Immature natural killer cell (primary cell): ENCODE measurements around the gene SYTL3. TPM values are rescaled to one million over a fixed set of nuclear protein-coding genes. Genes with fewer than 3 reads are reported as not detected.
"Not testable (repeated sequence)": the region's sequence is repeated elsewhere in the genome, so short reads cannot be mapped to it uniquely, and the experiment has no call there.

Source experiments
- DNase-seq, 3 donors: peaks; one replicate each; pipeline ENCODE4 v3.0.0; 2022; ENCODE audit warnings: mixed read lengths in 1 of 3
- H3K27ac Mint-ChIP-seq, 6 donors: one replicate each; pipeline ENCODE4 v1.8.0; 2020; ENCODE audit warnings: mixed read lengths in 6 of 6, mild to moderate bottlenecking in 5 of 6, inconsistent platforms in 4 of 6, moderate library complexity in 3 of 6
- H3K27me3 Mint-ChIP-seq, 3 donors: one replicate each; pipeline ENCODE4 v1.8.0; 2020 to 2021; ENCODE audit warnings: low read depth in 3 of 3, mild to moderate bottlenecking in 3 of 3, mixed read lengths in 3 of 3, moderate library complexity in 3 of 3, inconsistent platforms in 1 of 3
- H3K36me3 Mint-ChIP-seq, 3 donors: one replicate each; pipeline ENCODE4 v1.8.0; 2020; ENCODE audit warnings: mixed read lengths in 3 of 3, inconsistent platforms in 2 of 3, mild to moderate bottlenecking in 2 of 3
- H3K4me1 Mint-ChIP-seq, 2 donors: one replicate each; pipeline ENCODE4 v1.8.0; 2020; ENCODE audit warnings: inconsistent platforms in 2 of 2, mild to moderate bottlenecking in 2 of 2, mixed read lengths in 2 of 2, moderate library complexity in 1 of 2
- H3K4me3 Mint-ChIP-seq, 5 donors: one replicate each; pipeline ENCODE4 v1.8.0; 2020; ENCODE audit warnings: mild to moderate bottlenecking in 5 of 5, mixed read lengths in 5 of 5, inconsistent platforms in 3 of 5, moderate library complexity in 3 of 5
- H3K9me3 Mint-ChIP-seq, 6 donors: one replicate each; pipeline ENCODE4 v1.8.0; 2020; ENCODE audit warnings: mild to moderate bottlenecking in 6 of 6, mixed read lengths in 6 of 6, inconsistent platforms in 4 of 6, moderate library complexity in 3 of 6
- polyA plus RNA-seq, 3 donors: library from polyadenylated mRNA; unstranded; fragments of 300-500 nt; fragmentation: Illumina TruSeq; gene quantifications; one replicate each; pipeline ENCODE4 v1.2.3, GENCODE V29; 2021

Gene SYTL3
- polyA plus RNA-seq, 3 donors from 2014 or later: 45.4 to 56.5 (median 52.0) TPM

DNA sequence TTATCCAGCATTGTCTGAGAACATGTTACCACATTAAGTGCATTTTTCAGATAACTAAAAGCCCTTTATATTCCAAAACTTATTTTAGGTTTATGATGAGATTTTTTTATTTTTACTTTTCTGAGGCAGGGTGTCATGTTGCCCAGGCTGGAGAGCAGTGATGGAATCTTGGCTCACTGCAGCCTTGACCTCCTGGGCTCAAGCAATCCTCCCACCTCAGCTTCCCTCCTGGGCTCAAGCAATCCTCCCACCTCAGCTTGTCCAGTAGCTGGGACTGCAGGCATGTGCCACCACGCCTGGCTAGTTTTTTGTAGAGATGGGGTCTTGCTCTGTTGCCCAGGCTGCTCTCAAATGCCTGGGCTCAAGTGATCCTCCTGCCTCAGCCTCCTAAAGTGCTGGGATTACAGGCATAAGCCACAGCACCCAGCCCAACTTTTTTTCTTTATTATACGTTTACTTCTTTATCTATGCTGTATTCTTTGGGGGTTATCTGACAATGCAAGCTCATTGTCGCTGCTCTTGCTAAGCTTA lies 11.5 kb upstream of the SYTL3 start:
- no peaks in the 10 kb centered on the region for H3K9me3 Mint-ChIP-seq
- peaks cover 11 to 53% (median 16%) of the 10 kb centered on the region in 3 donors for H3K36me3 Mint-ChIP-seq
- H3K4me3 Mint-ChIP-seq: peak overlapping the region in 2 of 5 donors; percentile 4 to 9
- peak overlapping the region; percentile 68 to 92 (median 84) for H3K27ac Mint-ChIP-seq
- no peak for DNase-seq
- peaks cover 68 to 94% of the 10 kb centered on the region in 2 donors for H3K4me1 Mint-ChIP-seq
- H3K27me3 Mint-ChIP-seq: peaks cover 0 to 16% (median 13%) of the 10 kb centered on the region in 3 donors

- Mint-ChIP-seq H3K36me3 (peaks cover 11 to 52% (median 16%) of the 10 kb centered on the region in 3 donors), H3K9me3 (no peaks in the 10 kb centered on the region), H3K4me1 (peaks cover 71 to 92% of the 10 kb centered on the region in 2 donors), H3K4me3 (peak overlapping the region in 2 of 5 donors; percentile 4 to 9), H3K27ac (peak overlapping the region; percentile 68 to 92 (median 84)), H3K27me3 (peaks cover 2 to 21% (median 19%) of the 10 kb centered on the region in 3 donors)
- DNase-seq: no peak
Observed at GRCh38 chr6:158639056-158639455, 10.8 kb upstream of the SYTL3 start.

DNA sequence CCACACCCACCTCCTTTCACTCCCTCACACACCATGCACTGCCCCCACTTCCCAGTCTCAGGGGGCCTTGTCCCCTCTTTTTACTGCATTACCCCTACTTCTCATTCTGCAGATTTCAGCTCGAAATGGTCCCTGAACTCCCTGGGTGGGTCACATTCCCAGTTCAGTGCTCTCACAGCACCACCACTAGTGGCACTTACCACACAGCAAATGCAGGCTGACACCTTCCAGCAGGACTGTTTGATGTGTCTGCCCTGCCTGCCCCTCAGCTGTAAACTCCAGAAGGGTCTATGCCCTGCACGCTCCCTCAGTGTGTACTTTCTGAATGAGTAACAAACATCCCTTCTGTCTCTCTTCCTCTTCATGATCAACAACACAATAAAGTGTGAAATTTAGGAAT lies 9.3 kb upstream of the SYTL3 start:
- Mint-ChIP-seq H3K9me3 (no peaks in the 10 kb centered on the region), H3K4me3 (peak overlapping the region in 4 of 5 donors; percentile 0 to 59 (median 50)), H3K27ac (peak overlapping the region; percentile 62 to 96 (median 87)), H3K4me1 (peaks cover 69 to 86% of the 10 kb centered on the region in 2 donors), H3K27me3 (peaks cover 7 to 27% (median 21%) of the 10 kb centered on the region in 3 donors), H3K36me3 (peaks cover 11 to 44% (median 13%) of the 10 kb centered on the region in 3 donors)
- no peak for DNase-seq

- Mint-ChIP-seq H3K4me3 (peak overlapping the region; percentile 98 to 100 (median 99)), H3K36me3 (peaks cover 5 to 29% (median 10%) of the 10 kb centered on the region in 3 donors), H3K4me1 (peaks cover 68 to 82% of the 10 kb centered on the region in 2 donors), H3K27ac (peak overlapping the region; percentile 98 to 100 (median 98)), H3K27me3 (peaks cover 7 to 28% (median 20%) of the 10 kb centered on the region in 3 donors), H3K9me3 (no peaks in the 10 kb centered on the region)
- no peak for DNase-seq
Observed at GRCh38 chr6:158642097-158642601, 7.7 kb upstream of the SYTL3 start.

DNA sequence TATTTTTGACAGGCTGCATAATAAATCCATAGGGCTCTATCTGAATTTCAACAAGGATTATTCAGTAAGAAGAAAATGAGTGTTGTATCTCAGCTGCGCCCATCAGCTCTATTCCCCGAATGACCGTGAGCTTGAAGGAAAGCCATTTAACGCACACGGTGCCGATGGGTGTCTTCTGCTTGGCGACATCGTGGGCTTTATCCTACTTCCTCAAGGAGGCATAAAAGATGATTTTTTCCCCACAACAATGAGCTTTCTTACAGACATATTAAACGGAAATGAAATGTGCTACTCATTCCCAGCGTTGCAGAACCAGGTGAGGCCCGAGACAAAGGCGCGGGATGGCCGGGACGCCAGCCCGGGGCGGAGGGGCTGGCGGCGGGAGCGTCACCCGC lies 6.0 kb upstream of the SYTL3 start:
- no peaks in the 10 kb centered on the region for H3K9me3 Mint-ChIP-seq
- H3K27me3 Mint-ChIP-seq: peaks cover 7 to 28% (median 18%) of the 10 kb centered on the region in 3 donors
- no peak for DNase-seq
- H3K27ac Mint-ChIP-seq: peak overlapping the region; percentile 98 to 100 (median 98)
- peak overlapping the region; percentile 98 to 100 (median 99) for H3K4me3 Mint-ChIP-seq
- H3K36me3 Mint-ChIP-seq: peaks cover 5 to 20% (median 5%) of the 10 kb centered on the region in 3 donors
- peaks cover 70 to 76% of the 10 kb centered on the region in 2 donors for H3K4me1 Mint-ChIP-seq

DNA sequence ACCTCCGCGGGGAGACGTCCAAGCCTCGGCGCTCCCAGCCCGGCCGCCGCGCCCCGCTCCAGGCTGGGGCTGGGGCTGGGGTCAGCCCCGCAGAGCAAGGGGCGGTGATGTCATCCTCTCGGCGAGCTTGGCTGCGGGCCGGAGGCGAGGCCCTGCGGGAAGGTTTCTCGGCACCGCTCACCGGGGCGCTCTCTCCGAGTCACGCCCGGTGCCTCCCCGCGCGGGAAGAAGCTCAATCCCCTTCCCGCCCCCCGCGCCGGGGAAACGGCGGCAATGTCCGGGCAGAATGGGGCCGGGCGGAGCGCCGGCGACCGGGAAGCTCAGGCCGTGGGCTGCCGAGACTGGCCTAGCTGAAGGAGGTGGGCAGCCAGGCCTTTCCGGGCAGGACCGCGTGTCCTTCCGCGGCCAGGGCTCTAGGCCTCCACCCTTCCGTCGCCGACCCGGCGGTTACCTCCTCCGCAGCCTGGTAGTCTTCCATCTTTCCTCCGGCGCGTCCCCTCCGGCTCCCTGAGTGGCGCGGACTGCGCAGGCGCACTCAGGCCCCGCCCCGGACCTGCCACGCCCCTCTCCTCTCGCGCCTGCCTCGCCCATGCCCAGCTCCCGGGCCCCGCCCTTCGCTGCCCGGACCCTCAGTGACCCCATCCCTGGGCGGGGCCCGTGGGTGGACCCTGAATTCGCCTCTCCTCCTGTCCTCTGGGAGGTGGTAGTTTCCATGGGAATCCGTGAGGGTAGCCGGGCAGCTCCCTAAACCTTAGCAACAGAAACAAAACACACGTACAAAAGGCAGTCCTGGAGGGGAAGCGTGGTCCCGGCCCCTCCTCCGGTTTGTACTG lies 5.4 kb upstream of the SYTL3 start, which contains the start of gene DYNLT1:
TSS of gene DYNLT1 (minus strand) at position 513 of the 833 bp plus-strand sequence. CDS start at position 478, 35 bp downstream.
- Mint-ChIP-seq H3K27ac (peak within 1 kb of the TSS; percentile 98 to 100 (median 98)), H3K4me1 (peaks cover 70 to 76% of the 10 kb centered on the region in 2 donors), H3K27me3 (peaks cover 7 to 29% (median 19%) of the 10 kb centered on the region in 3 donors), H3K9me3 (no peaks in the 10 kb centered on the region), H3K36me3 (peaks cover 5 to 18% (median 5%) of the 10 kb centered on the region in 3 donors), H3K4me3 (peak within 1 kb of the TSS; percentile 98 to 100 (median 99))
- DNase-seq: peak; percentile 89 to 92 (median 89)

DNA sequence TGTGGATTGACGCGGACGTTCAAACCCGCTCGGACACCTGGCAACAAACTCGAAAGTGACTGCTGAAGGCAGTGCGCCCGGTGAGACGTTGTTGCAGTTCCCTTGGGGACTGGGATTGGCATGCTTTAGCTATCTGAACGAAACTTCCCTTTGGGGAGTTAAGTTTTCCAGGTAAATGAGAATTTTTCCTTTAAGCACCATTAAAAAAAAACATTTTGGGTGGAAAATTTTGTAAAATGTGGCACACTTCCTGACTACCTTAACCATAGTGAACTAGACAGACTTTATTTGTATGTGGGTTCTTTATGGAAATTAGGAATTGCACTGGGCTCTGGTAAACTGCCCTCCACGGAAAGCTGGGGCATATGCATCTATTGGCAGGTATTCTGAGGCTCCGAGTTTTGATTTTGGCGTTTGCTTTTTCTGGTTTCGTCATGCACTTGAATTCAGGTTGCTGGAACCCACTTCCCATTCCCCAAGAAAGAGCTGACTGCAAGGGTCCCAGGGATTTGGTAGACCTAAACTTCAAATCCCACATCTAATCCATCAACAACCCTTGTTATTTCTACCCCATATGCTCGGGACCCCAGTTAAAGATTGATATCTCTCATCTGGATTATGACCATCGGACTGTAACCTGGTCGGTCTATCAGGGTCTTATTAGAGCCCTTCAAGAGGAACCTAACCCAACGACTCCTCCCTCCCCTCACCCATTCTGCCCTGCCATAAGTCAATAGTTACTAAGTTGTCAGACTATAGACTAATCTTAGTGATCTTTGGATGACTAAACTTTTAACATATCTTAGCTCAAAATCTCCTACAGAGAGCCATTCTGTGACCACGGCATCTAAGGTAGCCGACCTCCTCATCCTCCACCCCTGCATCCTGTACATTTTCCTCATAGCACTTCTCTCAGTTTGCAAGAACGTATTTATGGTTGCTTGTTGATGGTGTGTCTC lies 4.5 kb upstream of the SYTL3 start:
- Mint-ChIP-seq H3K9me3 (no peaks in the 10 kb centered on the region), H3K4me1 (peaks cover 72 to 76% of the 10 kb centered on the region in 2 donors), H3K27me3 (peaks cover 13 to 37% (median 28%) of the 10 kb centered on the region in 3 donors), H3K27ac (peak overlapping the region; percentile 92 to 98 (median 96)), H3K36me3 (peaks cover 5 to 12% (median 5%) of the 10 kb centered on the region in 3 donors), H3K4me3 (peak overlapping the region; percentile 91 to 98 (median 93))
- no peak for DNase-seq

DNA sequence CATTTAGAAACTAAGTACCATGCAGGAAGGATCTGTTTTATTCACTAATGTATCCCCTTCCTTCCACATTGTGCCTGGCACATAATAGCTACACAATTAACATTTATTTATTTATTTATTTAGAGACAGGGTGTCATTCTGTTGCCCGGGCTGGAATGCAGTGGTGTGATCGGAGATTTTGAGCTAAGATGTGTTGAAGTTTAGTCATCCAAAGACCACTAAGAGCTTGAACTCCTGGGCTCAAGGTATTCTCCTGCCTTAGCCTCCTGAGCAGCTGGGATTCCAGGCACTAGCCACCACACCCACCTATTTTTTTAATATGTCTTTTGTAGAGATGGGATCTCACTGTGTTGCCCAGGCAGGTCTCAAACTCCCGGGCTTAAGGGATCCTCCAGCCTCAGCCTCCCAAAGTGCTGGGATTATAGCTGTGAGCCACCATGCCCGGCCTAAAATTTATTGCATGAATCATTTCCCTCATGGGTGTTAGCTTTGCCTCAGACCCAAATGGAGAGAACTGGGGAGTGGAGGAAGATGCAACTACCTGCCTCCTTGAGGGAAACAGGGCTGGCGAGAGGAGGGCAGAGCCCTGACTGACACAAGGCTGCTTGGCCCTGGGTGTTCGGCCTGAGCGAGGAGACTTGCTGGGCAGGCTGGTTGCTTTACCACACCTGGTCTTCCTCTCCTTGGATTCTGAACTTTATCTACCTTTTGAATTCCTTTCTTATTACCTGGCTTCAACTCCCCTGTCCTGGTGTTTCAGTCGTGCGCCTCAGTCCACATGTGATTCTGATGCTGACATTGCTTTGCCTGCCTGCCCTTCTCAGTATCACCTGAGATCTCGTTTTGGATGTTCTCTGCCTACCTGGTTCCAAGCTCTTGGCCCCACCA lies 3.6 kb upstream of the SYTL3 start:
- Mint-ChIP-seq H3K4me3 (peak overlapping the region; percentile 91 to 98 (median 93)), H3K9me3 (no peaks in the 10 kb centered on the region), H3K27me3 (peaks cover 13 to 35% (median 35%) of the 10 kb centered on the region in 3 donors), H3K36me3 (peaks cover 0 to 4% (median 3%) of the 10 kb centered on the region in 3 donors), H3K4me1 (peaks cover 69 to 76% of the 10 kb centered on the region in 2 donors), H3K27ac (peak overlapping the region; percentile 92 to 98 (median 96))
- DNase-seq: no peak

- Mint-ChIP-seq H3K9me3 (no peaks in the 10 kb centered on the region), H3K4me1 (peaks cover 64 to 73% of the 10 kb centered on the region in 2 donors), H3K36me3 (peaks cover 0 to 3% (median 0%) of the 10 kb centered on the region in 3 donors), H3K27ac (peak overlapping the region; percentile 13 to 98 (median 77)), H3K27me3 (peaks cover 13 to 36% (median 34%) of the 10 kb centered on the region in 3 donors), H3K4me3 (no peak overlapping the region)
- no peak for DNase-seq
Observed at GRCh38 chr6:158647501-158647900, 2.4 kb upstream of the SYTL3 start.

GRCh38 chr6:158648682-158649131 lies 1.1 kb upstream of the SYTL3 start:
- peaks cover 67 to 73% of the 10 kb centered on the region in 2 donors for H3K4me1 Mint-ChIP-seq
- H3K36me3 Mint-ChIP-seq: peaks cover 0 to 6% (median 4%) of the 10 kb centered on the region in 3 donors
- peaks cover 22 to 38% (median 37%) of the 10 kb centered on the region in 3 donors for H3K27me3 Mint-ChIP-seq
- H3K9me3 Mint-ChIP-seq: no peaks in the 10 kb centered on the region
- H3K4me3 Mint-ChIP-seq: peak overlapping the region in 4 of 5 donors; percentile 54 to 91 (median 86)
- DNase-seq: no peak
- peak overlapping the region; percentile 95 to 100 (median 98) for H3K27ac Mint-ChIP-seq

DNA sequence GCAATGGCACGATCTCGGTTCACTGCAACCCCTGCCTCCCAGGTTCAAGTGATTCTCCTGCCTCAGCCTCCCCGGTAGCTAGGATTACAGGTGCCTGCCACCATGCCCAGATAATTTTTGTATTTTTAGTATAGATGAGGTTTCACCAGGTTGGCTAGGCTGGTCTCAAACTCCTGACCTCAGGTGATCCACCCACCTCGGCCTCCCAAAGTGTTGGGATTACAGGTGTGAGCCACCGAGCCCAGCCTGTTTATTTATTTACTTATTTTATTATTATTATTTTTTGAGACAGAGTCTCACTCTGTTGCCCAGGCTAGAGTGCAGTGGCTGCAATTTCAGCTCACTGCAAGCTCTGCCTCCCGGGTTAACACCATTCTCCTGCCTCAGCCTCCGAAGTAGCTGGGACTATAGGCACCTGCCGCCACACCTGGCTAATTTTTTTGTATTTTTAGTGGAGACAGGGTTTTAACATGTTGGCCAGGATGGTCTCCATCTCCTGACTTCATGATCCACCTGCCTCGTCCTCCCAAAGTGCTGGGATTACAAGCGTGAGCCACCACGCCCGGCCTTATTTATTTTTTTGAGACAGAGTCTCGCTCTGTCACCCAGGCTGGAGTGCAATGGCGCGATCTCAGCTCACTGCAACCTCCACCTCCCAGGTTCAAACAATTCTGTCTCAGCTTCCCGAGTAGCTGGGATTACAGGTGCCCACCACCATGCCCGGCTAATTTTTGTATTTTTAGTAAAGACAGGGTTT lies 2.3 kb downstream of the SYTL3 start:
- peaks cover 26 to 55% (median 38%) of the 10 kb centered on the region in 3 donors for H3K27me3 Mint-ChIP-seq
- H3K27ac Mint-ChIP-seq: peak overlapping the region; percentile 98 to 100 (median 100)
- peak overlapping the region; percentile 83 to 87 (median 86) for H3K4me3 Mint-ChIP-seq
- not testable (repeated sequence) for H3K9me3 Mint-ChIP-seq, DNase-seq
- peaks cover 83 to 85% of the 10 kb centered on the region in 2 donors for H3K4me1 Mint-ChIP-seq
- H3K36me3 Mint-ChIP-seq: peaks cover 14 to 19% (median 18%) of the 10 kb centered on the region in 3 donors
